NCI-H1436 treated with DMSO at 0.1 percent for 48 hours (cell line): ENCODE data around the gene NAA16.
"Not testable (repeated sequence)": the region's sequence is repeated elsewhere in the genome, so short reads cannot be mapped to it uniquely, and the experiment has no call there.

Experiments used
- DNase-seq: peaks from one replicate; lab custom pipeline; 2025; lab: John Stamatoyannopoulos, UW

Gene NAA16

DNA sequence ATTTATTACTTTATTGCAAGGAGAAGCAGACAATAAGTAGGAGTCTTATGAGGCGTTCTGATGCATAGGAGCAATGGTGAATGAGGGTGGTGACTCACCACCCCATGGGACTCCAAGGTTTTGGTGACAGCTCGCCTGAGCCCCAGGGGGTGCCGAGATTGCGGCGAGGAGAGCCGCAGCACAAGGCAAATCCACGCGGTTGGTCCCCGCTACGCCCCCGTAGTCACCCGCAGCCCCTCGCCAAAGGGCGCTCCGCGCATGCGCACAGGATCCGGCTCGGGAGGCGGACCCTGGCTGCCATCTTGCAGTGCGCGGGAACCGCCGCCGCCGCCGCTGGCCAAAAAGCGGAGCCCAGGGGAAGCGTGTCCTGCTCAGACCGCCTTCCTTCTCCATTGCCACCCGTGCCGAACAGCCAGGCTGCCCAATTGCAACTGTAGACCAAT, at the start of gene NAA16:
NAA16 (plus strand) TSS at position 305 of the 443 bp plus-strand sequence. CDS start 262 bp downstream, outside the sequence.
- peak; percentile 19 for DNase-seq

- peak; percentile 30 for DNase-seq
These were observed 47.7 kb upstream of the NAA16 start, which contains the start of gene MTRF1 for GRCh38 chr13:41263261-41263971. MTRF1 (minus strand) TSS chr13:41263576; CDS start chr13:41260907, 2,669 bp downstream.

DNA sequence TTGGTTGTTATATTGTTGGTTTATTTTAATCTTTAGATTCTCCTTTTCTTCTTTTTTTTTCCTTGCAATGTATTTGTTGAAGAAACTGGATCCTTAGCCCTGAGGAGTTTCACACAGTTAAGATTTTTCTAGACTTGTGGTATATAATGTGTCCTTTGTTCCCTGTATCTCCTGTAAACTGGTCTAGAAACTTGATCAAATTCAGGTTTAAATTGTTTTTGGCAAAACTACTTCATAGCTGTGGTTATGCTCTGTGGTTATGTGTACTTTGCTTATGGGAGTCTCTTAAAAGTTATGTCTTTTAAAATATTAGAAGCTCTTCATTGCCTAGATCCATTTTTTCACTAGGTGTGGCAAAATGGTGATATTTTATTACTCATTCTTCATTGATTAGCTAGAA, 44.0 kb upstream of the NAA16 start:
- no peak for DNase-seq

GRCh38 chr13:41268764-41269163, 42.3 kb upstream of the NAA16 start:
- no peak for DNase-seq

DNA sequence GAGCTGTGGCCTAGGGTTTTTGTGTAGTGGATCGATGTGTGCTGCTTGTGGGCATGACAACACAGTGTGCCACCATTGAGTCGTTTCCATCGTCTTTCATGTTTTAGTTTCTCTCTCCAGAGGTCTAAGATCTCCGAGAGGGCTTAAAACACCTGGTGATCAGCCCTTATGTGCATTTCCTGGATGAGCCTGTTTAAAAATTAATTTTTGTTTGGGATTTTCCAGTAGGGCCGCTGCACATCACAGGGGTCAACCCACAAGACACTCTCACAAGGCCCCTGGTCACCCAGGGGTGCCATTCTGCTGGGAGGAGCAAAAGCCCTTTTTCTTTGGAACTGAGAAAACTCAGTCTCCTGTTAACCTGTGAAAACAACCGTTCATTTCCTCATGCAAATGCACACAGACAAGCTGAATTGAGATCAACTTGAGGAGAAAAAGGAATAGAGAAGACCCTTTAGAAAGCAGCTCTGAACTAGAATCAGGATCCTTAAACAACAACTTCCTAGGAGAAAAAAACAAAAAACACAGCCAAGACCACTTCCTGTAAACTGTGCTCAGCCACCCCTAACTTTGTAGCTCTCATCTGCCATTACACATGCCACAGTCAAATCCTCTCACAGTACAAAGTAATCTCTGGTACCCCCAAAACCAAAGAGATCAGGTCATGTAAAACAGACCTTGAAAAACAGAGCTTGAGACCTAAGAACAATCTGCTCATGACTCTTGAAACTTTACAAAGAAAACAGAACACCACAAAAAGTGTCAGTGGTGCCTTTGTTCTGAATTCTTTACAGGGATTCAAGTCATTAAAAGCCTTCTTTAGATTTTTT, 39.4 kb upstream of the NAA16 start:
- no peak for DNase-seq

- DNase-seq = no peak
These were observed 37.1 kb upstream of the NAA16 start for GRCh38 chr13:41273831-41274441.

DNA sequence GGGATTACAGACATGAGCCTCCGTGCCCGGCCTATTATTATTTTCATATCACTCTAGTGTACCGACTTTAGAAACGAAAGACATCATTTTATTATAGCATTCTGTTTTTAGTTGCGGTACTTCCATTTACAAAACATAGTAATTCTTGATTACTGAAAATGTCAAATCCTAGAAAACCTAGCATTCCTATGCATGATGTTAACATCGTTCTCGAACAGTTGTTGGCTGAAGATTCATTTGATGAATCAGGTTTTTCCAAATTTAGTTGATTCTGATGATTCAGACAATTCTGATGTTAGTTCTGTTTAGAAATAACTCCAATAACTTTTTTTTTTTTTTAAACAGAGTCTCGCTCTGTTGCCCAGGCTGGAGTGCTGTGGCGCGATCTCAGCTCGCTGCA, 36.2 kb upstream of the NAA16 start:
- no peak for DNase-seq

- DNase-seq = no peak
These were observed 34.2 kb upstream of the NAA16 start for GRCh38 chr13:41276824-41277223.

DNA sequence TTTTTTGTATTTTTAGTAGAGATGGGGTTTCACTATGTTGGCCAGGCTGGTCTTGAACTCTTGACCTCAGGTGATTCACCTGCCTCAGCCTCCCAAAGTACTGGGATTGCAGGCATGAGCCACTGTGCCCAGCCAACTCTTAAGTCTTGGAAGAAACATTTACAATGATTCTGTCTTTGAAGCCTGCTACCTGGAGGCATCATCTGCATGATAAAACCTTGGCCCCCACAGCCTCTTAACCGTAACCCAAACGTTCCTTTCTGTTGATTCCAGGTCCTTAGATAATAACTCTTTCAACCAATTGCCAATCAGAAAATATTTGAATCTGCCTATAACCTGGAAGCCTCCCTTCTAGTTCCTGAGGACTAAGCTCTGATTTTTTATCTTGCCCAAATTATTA, 31.9 kb upstream of the NAA16 start:
- DNase-seq = not testable (repeated sequence)

DNA sequence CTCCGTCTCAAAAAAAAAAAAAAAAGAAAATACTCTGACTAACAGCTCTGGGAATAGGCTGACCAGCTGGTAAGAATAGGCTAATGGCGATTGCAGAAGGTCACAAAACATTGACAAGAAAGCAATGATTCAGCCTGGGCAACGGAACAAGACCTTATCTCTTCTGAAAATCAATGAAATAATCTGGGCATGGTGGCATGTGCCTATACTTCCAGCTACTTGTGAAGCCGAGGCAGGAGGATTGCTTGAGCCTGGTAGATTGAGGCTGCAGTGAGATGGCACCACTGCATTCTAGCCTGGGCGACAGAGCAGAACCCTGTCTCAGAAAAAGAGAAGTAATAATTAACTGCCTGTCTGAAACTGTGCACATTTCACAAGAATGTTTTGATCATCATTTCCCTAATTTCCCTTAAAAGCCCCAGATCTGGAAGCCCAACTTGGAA, 28.9 kb upstream of the NAA16 start:
- DNase-seq = no peak

DNA sequence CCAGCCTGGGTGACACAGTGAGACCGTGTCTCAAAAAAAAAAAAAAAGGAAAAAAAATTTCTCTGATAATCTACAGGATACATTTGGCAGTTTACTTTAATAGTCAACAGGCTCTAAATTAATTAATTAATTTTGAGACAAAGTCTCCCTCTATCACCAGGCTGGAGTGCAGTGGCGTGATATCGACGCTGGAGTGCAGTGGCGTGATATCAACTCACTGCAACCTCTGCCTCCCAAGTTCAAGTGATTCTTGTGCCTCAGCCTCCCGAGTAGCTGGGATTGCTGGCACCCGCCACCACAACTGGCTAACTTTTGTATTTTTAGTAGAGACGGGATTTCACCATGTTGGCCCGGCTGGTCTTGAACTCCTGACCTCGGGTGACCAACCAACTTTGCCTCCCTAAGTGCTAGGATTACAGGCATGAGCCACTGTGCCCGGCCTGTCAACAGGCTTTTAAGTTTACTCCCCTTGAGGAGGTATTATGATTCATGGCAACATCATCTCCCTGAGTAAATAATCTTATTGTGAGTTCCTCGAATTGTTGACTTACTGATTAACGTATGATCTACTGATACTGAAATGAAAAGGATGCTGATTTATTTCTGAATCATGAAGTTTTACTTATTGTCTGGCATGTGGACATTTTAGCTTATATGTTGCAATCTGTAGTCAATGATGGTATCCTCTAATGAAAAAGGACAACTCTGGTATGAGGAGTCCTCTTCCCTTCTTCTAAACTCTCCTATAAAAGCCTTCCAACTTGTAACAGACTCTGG, 26.4 kb upstream of the NAA16 start:
- no peak for DNase-seq

- DNase-seq = no peak
These were observed 24.7 kb upstream of the NAA16 start for GRCh38 chr13:41286370-41286769.

DNA sequence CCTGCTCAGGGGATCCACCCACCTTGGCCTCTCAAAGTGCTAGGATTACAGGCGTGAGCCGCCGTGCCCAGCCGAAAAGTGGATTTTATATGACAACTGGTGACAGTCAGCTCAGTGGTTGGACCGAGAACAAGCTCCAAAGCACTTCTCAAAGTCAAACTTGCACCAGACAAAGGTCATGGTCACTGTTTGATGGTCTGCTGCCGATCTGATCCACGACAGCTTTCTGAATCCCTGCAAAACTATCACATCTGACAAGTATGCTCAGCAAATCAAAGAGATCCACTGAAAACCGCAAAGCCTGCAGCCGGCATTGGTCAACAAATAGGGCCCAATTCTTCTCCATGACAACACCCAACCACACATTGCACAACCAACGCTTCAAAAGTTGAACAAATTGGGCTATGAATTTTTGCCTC, 21.6 kb upstream of the NAA16 start:
- DNase-seq = no peak

DNA sequence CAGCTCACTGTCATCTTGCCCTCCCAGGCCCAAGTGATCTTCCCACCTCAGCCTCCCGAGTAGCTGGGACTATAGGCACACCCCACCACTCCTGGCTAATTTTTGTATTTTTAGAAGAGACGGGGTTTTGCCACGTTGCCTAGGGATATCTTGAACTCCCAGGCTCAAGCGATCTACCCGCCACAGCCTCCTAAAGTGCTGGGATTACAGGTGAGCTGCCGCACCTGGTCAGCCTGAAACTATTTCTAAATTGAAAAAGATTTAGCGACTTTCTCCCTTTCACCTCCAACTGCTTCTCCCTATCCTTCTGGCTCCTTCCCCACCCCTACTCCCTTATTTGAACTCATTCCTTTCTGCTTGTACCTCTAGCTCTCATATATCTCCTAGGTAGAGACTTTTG, 19.8 kb upstream of the NAA16 start:
- DNase-seq = no peak

DNA sequence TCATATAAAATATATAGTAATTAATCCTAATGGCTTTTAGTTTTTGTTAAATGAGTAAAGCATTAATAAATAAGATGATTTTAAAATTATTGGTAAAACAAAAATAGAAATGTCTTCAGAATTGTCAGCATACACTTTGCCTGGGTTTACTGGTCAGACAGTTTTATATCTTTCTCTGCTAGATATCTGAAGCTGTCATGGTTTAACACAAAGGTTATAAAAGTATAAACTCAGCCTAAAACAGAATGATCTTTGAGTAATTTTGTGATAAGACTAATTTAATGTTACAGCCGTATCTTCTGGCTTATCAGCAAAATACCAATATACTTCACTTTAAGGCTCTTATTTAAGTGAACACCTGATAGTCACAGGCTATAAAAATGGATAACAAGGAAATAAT, 17.8 kb upstream of the NAA16 start:
- DNase-seq = no peak

DNA sequence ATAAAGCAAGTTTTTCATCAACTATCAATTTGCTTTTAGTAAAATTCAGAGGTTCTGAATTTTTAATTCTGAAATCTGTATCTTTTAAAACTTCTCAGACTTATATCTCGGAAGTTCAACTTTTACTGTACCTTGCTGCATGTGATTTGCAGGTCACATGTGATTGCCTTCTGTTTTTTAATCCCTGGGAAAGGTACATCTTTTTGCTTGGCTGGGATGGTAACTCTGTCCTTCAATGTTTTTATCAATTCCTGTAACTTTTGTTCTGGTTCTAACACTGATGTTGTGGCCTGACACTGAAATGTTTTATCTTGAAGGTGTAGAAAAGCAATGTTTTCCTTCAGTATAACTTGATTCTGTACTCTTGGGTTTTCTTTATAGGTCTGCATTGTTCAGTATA, 16.2 kb upstream of the NAA16 start:
- DNase-seq = no peak

DNA sequence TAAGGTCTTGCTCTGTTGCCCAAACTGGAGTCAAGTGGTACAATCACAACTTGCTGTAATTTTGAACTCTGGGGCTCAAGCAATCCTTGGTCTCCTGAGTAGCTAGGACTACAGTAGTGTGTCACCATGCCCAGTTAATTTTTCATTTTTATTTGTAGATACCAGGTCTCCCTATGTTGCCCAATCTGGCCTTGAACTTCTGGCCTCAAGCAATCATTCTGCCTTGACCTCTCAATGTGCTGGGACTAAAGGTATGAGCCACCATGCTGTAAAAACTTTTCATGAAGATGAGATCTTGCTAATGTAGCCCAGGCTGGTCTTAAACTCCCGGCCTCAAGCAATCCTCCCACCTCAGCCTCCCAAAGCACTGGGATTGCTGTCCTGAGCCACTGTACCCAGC, 15.1 kb upstream of the NAA16 start:
- DNase-seq = no peak

GRCh38 chr13:41296879-41297646, 14.0 kb upstream of the NAA16 start:
- no peak for DNase-seq

DNA sequence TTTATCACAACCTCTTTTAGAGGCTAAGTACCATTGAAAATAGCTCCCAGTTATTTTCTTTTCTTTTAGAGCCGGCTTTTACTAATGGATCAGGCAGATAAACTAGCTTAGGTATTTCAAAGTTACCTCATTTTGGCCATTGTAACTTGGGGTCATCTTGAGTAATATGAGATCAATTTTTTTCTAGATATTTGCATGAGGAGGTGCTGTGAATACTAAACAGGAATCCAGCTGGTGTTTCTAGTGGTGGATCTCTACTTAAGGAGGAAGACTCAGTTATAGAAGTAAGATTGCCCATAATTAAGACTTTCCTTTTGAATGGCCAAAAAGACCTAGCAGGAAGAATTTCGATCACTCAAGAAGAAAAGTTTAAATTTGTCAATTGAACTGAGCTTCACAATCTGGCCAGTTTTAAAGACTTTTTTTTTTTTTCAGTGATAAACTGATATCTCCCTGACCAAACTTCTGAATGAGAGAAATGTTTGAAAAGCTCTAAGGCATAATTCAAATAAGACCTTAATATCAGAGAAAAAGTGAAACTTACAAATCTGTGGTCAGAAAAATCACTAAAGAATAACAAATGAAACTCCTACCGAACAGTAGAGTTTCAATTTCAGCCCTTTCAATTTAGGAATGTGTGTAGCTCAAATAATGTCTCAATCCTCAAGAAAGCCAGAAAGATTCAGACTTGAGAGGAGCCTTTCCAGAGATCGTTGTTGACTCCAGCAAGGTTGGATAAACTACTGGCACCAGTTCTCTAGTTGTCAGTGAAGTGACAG, 11.6 kb upstream of the NAA16 start:
- no peak for DNase-seq

DNA sequence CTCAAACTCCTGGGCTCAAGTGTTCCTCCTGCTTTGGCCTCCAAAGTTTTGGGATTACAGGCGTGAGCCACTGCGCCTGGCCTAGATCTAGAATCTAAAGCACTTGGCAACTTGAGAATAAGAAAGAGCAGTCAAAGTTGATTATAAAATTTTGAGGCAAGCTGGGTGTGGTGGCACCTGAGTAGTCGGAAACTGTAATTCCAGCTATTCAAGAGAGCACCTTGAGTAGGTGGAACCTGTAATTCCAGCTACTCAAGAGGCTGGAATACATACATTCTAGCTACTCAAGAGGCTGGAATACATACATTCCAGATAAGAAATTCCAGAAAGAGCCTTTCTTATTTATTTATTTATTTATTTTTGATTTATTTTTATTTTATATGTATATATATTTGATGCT, 8.3 kb upstream of the NAA16 start:
- DNase-seq = no peak
